ENCODE results near the gene FSHB. TPM values are rescaled to one million over a fixed set of nuclear protein-coding genes. Genes with fewer than 3 reads are reported as not detected.

FSHB gene
- total and polyA plus RNA-seq, 2 of the 4 experiments (the other 2 are of a cell fraction): not detected

DNA sequence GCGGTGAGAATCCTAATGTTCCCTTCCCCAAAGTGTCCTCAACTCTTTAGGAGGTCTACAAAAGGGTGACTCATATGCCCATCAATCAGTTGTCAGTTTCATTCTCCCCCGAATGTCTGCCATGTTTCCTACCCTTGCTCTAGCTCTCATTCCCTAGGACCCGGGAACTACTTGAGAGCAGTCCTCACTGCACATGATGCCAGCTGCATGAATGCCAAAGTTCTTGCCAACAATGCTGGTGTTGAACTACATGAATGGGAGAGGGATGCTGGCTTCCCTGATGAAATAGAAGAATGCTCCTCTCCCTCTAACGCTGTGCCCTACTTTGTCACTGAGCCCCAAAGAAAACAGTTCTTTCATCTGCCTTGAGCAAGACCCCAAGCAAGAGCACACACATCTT lies 12.5 kb upstream of the FSHB start:
- Histone ChIP-seq H3K4me3 (ENCODE audit: insufficient read depth, low read depth, low read length) (no peak overlapping the region), H2BK15ac (ENCODE audit: low read depth, low read length) (no peak overlapping the region), H4K91ac (ENCODE audit: insufficient read depth, low read depth, low read length) (no peak overlapping the region), H3K14ac (replicated peaks; ENCODE audit: low read depth, low read length) (no peak overlapping the region), H2BK5ac (ENCODE audit: low read depth, low read length, poor library complexity, severe bottlenecking) (no peak overlapping the region), H3K36me3 (ENCODE audit: control insufficient read depth, insufficient read depth, low read length) (no peaks in the 10 kb centered on the region), H2AK9ac (replicated peaks; ENCODE audit: low read depth, low read length, poor library complexity) (no peak overlapping the region), H3K9me1 (ENCODE audit: insufficient read depth, low read length) (no peaks in the 10 kb centered on the region), H2BK20ac (ENCODE audit: low read depth, low read length) (no peak overlapping the region), H3K4me2 (ENCODE audit: low read depth, low read length) (no peak overlapping the region), H3K9ac (ENCODE audit: low read depth, low read length) (no peak overlapping the region), H4K5ac (ENCODE audit: low read depth, low read length) (no peak overlapping the region), H3K9me3 (ENCODE audit: control insufficient read depth, insufficient read depth, low read length) (no peaks in the 10 kb centered on the region), H2BK120ac (ENCODE audit: low read depth, low read length) (no peak overlapping the region), H2AFZ (replicated peaks; ENCODE audit: low read length, poor library complexity) (no peak overlapping the region), H4K8ac (ENCODE audit: low read depth in 2 of 2, low read length in 2 of 2) (no peak overlapping the region), H3K56ac (ENCODE audit: extremely low read depth, insufficient read depth, low read length) (no peak overlapping the region), H3K4ac (ENCODE audit: low read depth, low read length) (no peak overlapping the region), H3K27ac (ENCODE audit: insufficient read depth, low read length) (no peak overlapping the region), H3K4me1 (ENCODE audit: control insufficient read depth, insufficient read depth, low read length) (no peaks in the 10 kb centered on the region), H3K79me1 (ENCODE audit: low read depth in 1 of 2, low read length in 2 of 2) (no peaks in the 10 kb centered on the region), H3K18ac (ENCODE audit: low read depth, low read length) (no peak overlapping the region), H2AK5ac (ENCODE audit: low read depth, low read length) (no peak overlapping the region), H4K20me1 (ENCODE audit: insufficient read depth, low read length) (no peaks in the 10 kb centered on the region), H3K27me3 (ENCODE audit: control insufficient read depth, insufficient read depth, low read length) (no peaks in the 10 kb centered on the region), H3K23ac (ENCODE audit: low read depth, low read length) (no peak overlapping the region)
- dilution Hi-C loops (cut with HindIII; ENCODE audit: low sequenced_read_pairs, unreplicated experiment) (no loop called here), in situ Hi-C loops (cut with MboI; ENCODE audit: low sequenced_read_pairs) (no loop called here), intact Hi-C loops (cut with micrococcal nuclease) (no loop called here)
- POLR2A ChIA-PET (ENCODE audit: unreplicated experiment): no interaction called here
- ATAC-seq (ENCODE audit: low read depth): no peak
- WGBS, 2 experiments (ENCODE audit: extremely low coverage in 2 of 2, insufficient read length in 1 of 2): 67% methylated on average over 1 of the region's 4 CpGs; no CpG with 5 or more reads in 1 of the 2 experiments
- CTCF ChIA-PET: no interaction called here
- TF ChIP-seq CEBPB (IDR thresholded peaks at IDR 0.05; ENCODE audit: low read depth, low read length) (no peak), USF2 (IDR thresholded peaks at IDR 0.05; ENCODE audit: low read depth, low read length) (no peak), POLR2A (IDR thresholded peaks at IDR 0.05; ENCODE audit: low read depth, low read length) (no peak), MAZ (IDR thresholded peaks at IDR 0.05; ENCODE audit: borderline replicate concordance, low read depth, low read length) (no peak), RAD21 (IDR thresholded peaks at IDR 0.05; ENCODE audit: low read length) (no peak), NFE2L2 (IDR thresholded peaks at IDR 0.05; ENCODE audit: low read depth, low read length) (no peak), BHLHE40 (IDR thresholded peaks at IDR 0.05; ENCODE audit: low read depth, low read length) (no peak), MXI1 (IDR thresholded peaks at IDR 0.05; ENCODE audit: borderline replicate concordance, low read depth, low read length) (no peak)
- TF ChIP-seq, protein P1, sequence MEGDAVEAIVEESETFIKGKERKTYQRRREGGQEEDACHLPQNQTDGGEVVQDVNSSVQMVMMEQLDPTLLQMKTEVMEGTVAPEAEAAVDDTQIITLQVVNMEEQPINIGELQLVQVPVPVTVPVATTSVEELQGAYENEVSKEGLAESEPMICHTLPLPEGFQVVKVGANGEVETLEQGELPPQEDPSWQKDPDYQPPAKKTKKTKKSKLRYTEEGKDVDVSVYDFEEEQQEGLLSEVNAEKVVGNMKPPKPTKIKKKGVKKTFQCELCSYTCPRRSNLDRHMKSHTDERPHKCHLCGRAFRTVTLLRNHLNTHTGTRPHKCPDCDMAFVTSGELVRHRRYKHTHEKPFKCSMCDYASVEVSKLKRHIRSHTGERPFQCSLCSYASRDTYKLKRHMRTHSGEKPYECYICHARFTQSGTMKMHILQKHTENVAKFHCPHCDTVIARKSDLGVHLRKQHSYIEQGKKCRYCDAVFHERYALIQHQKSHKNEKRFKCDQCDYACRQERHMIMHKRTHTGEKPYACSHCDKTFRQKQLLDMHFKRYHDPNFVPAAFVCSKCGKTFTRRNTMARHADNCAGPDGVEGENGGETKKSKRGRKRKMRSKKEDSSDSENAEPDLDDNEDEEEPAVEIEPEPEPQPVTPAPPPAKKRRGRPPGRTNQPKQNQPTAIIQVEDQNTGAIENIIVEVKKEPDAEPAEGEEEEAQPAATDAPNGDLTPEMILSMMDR (conservative IDR thresholded peaks at IDR 0.05; ENCODE audit: low read depth, low read length): no peak
- no TSS peak for BruUV-seq (replicated peaks)
- no peak for DNase-seq
